GM10847 (cell line): Measurements from ENCODE around the gene SNAI1.

Source experiments
- POLR2A ChIP-seq: IDR thresholded peaks from 2 replicates; pipeline ENCODE4 v1.6.1; 2011; ENCODE audit not compliant: insufficient read length; ENCODE audit errors: extremely low read depth

The SNAI1 gene

GRCh38 chr20:49981218-49982071, 1.3 kb upstream of the SNAI1 start:
- no peak for TF ChIP-seq POLR2A

GRCh38 chr20:49982072-49982345, 771 bp upstream of the SNAI1 start:
- no peak for TF ChIP-seq POLR2A

GRCh38 chr20:49983123-49983847, 505 bp downstream of the SNAI1 start:
- TF ChIP-seq POLR2A, result no peak

- no peak for TF ChIP-seq POLR2A
Measured at GRCh38 chr20:49983848-49984408, 1.1 kb downstream of the SNAI1 start.

- TF ChIP-seq POLR2A, result no peak
Measured at GRCh38 chr20:49984426-49985153, 1.8 kb downstream of the SNAI1 start.

GRCh38 chr20:49985157-49985556, 2.4 kb downstream of the SNAI1 start:
- TF ChIP-seq POLR2A, result no peak

GRCh38 chr20:49985617-49986016, 2.8 kb downstream of the SNAI1 start:
- no peak for TF ChIP-seq POLR2A

- no peak for TF ChIP-seq POLR2A
Measured at GRCh38 chr20:49986049-49986448, 3.3 kb downstream of the SNAI1 start.

GRCh38 chr20:49987015-49987867, 4.5 kb downstream of the SNAI1 start:
- TF ChIP-seq POLR2A, result no peak

- TF ChIP-seq POLR2A, result no peak
Measured at GRCh38 chr20:49987868-49988690, 5.3 kb downstream of the SNAI1 start.

- no peak for TF ChIP-seq POLR2A
Measured at GRCh38 chr20:49989234-49990065, 6.7 kb downstream of the SNAI1 start.

GRCh38 chr20:49990271-49990720, 7.5 kb downstream of the SNAI1 start:
- no peak for TF ChIP-seq POLR2A

GRCh38 chr20:49993301-49993751, 10.5 kb downstream of the SNAI1 start:
- no peak for TF ChIP-seq POLR2A

GRCh38 chr20:49995586-49995985, 12.8 kb downstream of the SNAI1 start:
- TF ChIP-seq POLR2A, result no peak
